GM21723 (cell line): Measurements from ENCODE around the gene ADA.
A peak's percentile ranks its signal among the peaks of the same experiment; 100 is the strongest.
"Not testable (repeated sequence)": the region's sequence is repeated elsewhere in the genome, so short reads cannot be mapped to it uniquely, and the experiment has no call there.

ENCODE experiments used
- ATAC-seq: cut with Tn5 transposase; IDR thresholded peaks from one replicate; pipeline ENCODE4 v1.9.1; 2021; ENCODE audit warnings: mild to moderate bottlenecking, moderate library complexity; ENCODE audit not compliant: unreplicated experiment

Gene ADA

GRCh38 chr20:44678990-44679611 is 27.6 kb upstream of the ADA start:
- ATAC-seq, result no peak

DNA sequence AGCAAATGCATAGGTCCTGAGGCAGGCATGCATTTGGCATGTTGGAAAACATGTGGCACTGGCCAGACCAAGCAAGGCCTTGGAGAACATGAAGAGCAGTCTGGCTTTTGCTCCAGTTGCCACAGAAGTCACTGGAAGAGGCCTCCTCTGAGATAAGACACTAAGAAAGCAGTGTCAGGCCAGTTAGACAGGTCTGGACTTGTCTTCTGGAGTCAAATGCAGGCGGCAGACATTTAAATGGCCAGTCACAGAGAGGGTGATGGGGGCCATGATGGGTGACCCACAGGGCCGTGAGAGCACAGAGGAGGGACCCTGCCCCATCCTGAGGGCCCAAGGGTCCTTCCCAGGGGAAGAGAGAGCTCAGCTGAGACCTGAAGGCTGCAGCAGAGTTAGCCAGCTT is 26.7 kb upstream of the ADA start:
- ATAC-seq, result no peak

DNA sequence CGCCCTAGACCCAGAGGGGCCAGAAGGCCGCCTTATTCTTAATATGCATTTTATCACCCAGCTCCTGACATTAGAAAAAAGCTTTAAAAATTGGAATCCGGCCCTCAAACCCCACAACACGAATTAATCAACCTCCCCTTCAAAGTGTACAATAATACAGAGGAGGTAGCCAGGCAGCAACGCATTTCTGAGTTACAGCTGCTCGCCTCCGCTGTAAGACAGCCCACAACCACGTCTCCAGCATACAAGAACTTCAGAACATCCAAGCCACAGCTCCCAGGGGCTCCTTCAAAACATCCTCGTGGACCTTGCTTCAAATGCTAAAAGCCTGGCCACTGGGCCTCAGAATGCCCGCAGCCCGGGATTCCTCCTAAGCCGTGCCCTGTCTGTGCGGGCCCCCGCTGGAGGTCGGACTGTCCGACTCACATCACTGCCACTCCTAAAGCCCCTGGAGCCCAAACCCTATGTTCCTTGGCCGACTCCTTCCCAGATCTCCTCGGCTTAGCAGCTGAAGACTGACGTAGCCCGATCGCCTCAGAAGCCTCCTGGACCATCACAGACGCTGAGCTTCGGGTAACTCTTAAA is 20.9 kb upstream of the ADA start:
- ATAC-seq, result not testable (repeated sequence)

DNA sequence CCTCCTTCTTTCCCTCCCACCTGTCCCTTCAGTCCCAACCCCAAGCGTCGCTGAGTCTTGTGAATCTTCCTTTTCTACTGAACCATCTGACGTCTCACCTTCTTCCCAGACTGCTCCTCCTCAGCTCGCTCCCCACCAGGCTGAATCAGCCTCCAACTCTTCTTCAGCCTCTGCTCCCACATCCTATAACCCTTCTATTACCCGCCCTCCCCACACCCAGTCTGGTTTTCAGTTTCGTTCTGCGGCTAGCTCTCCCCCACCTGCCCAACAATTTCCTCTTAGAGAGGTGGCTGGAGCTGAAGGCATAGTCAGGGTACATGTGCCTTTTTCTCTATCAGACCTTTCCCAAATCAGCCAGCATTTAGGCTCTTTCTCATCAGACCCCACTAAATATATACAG is 20.0 kb upstream of the ADA start:
- ATAC-seq, result not testable (repeated sequence)

DNA sequence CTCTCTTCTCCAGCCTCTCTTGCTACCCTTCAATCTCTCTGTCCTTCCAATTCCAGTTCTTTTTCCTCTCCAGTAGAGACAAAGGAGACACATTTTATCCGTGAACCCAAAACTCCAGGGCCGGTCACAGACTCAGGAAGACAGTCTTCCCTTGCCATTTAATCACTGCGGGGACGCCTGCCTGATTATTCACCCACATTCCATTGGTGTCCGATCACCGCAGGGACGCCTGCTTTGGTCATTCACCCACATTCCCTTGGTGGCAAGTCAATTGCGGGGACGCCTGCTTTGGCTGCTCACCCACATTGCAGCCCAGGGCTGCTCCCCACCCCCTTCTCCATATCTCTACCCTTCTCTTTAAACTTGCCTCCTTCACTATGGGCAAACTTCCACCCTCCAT is 19.4 kb upstream of the ADA start:
- not testable (repeated sequence) for ATAC-seq

DNA sequence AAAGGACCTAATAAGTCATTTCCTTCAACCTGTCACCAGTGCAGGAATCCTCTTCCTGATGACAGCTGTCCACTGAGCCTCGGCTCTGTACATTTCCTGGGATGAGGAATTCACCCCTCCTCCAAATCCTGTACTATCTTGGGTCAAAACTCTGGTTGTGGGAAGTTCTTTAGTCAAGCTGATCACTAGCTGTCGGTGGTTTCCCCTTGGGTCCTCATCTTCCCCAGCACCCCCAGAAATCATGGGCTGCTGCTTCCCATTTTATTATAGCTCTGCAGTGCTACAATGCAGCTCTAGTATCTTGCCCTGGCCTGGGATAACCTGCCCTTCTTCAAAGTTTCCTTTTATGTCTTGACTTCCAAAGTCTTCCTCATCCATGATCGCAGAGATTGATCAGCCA is 14.6 kb upstream of the ADA start:
- no peak for ATAC-seq

DNA sequence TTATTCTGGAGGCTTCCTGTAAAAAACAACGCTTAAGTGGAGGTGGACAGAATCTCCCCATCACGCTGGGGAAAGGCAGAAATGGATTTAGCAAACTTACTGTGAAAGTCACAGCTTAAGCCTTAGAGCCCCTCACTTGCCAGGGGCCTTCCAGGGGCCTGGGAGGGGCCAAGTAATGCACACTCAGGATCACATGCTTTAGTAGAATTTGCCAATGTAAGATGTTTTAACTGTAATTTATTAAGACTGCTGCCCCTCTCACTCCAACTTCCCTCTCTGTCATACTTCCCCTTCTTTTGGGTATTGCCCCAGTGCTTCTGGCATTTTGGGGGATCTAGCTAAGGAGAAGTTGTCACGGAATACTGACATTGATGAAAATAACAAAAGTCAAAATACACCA is 12.6 kb upstream of the ADA start:
- no peak for ATAC-seq

- ATAC-seq, result no peak
These were observed 10.8 kb upstream of the ADA start for GRCh38 chr20:44662261-44662660.

- no peak for ATAC-seq
These were observed 9.1 kb upstream of the ADA start for GRCh38 chr20:44660581-44660980.

GRCh38 chr20:44659931-44660330 is 8.4 kb upstream of the ADA start:
- ATAC-seq, result no peak

DNA sequence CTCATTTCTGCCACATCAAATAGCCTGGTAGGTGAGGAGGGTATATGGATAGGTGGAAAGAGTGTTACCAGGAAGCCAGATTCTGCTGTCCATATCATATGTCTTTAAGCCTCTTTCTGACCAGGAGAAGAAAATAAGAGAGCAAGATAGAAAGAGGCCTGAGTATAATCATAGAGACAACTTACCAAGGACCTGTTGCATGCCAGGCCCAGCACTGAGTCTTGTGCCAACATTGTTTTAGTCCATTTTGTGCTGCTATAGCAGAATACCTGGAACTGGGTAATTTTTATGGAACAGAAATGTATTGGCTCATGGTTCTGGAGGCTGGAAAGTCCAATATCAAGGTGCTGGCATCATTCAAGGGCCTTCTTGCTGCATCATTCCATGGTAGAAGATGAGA is 7.3 kb upstream of the ADA start:
- ATAC-seq, result no peak

GRCh38 chr20:44657875-44658274 is 6.4 kb upstream of the ADA start:
- no peak for ATAC-seq

DNA sequence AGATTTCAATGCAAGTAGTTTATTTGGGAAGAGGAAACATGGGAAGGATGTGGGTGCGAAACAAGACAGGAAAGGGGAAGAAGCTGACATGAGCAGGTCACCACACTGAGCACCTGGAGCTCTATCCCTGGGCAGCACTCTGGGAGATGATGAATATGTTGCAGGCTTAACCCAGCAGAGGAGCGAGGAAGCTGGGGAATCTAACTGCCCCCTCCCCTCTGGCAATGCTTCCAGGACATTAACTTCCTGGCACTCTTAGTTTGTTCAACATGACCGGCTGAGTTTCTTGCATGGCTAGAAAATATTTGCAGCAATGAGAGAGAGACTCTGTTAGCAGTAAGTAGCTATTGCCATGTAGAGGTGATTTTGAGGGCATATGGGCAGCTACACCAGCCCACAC is 4.9 kb upstream of the ADA start:
- ATAC-seq, result no peak

DNA sequence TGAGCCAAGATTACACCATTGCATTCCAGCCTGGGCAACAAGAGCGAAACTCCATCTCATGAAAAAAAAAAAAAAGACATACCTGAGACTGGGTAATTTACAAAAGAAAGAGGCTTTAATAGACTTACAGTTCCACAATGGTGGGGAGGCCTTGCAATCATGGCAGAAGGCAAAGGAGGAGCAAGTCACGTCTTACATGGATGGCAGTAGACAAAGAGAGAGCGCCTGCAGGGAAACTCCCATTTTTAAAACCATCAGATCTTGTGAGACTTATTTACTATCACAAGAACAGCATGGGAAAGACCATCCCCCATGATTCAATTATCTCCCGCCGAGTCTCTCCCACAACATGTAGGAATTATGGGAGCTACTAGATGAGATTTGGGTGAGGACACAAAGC is 2.7 kb upstream of the ADA start:
- not testable (repeated sequence) for ATAC-seq

GRCh38 chr20:44653546-44653945 is 2.0 kb upstream of the ADA start:
- no peak for ATAC-seq

- no peak for ATAC-seq
These were observed 140 bp downstream of the ADA start for GRCh38 chr20:44651434-44651683.

DNA sequence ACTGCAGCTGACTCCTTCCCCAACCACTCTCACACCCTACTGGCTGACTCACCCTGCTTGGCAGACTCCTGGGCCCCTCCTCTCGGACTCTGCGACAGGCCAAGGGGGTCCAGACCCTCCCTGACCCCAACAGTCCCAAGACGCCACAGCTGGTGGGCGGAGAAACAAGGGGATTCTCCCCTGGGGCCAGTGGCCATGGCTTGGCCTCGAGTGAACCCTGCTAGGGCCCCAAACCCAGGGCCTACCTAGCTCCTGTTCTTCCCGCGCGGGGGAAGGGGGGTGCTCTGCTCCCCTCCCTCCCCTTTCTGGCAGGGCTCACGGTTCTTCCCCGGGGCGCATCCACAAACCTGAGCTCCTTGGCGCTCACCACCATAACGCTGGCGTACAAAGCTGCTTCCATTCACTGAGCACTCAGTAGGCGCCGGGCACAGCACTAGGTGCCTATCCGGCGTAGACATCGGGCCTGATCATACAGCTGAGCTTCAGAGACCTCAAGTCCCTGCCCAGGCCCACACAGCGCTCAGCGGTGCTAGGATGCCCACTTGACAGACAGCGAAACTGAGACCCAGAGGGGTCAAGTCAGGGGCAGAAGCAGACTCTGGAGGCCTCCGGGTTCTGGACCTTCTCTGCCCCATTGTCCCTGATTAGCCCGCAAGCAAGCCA is 597 bp downstream of the ADA start:
- ATAC-seq, result no peak

- no peak for ATAC-seq
These were observed 1.5 kb downstream of the ADA start for GRCh38 chr20:44649976-44650375.

DNA sequence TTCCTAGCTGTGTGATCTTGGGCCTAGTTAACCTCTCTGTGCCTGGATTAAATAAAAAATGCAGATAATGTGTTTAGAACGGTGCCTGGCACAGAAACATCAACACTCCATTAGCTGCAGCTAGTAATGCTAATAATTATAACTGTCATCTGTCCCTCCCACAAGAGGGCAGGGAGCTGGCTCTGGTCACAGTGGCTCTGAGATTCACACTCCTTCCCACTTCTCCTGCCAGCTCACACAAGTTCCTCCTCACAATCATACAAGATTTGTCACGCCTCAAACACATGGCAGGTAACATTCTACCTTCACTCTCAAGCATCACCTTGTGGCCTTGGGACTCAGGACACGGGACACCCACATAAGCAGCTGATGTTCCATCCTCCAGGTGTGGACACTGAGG is 2.4 kb downstream of the ADA start:
- no peak for ATAC-seq

DNA sequence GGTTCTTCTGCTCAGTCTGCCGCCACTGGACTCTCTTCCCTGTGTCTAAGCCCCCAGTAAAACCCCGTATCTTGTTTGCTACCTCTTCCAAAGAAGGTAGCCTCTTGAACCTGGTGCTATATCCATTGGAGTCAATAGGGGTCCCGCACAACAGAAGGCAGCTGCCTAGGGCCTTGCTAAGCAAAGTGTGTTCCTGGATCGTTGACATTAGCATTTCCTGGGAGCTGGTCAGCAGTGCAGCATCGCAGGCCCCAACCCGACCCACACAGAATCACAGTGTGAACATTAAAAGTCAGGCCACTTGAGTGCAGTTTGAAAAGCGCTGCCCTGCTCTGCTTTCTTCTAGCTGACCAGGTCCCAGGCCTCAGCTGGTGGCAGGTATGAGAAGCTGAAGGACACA is 2.9 kb downstream of the ADA start:
- no peak for ATAC-seq

GRCh38 chr20:44648068-44648467 is 3.4 kb downstream of the ADA start:
- no peak for ATAC-seq

DNA sequence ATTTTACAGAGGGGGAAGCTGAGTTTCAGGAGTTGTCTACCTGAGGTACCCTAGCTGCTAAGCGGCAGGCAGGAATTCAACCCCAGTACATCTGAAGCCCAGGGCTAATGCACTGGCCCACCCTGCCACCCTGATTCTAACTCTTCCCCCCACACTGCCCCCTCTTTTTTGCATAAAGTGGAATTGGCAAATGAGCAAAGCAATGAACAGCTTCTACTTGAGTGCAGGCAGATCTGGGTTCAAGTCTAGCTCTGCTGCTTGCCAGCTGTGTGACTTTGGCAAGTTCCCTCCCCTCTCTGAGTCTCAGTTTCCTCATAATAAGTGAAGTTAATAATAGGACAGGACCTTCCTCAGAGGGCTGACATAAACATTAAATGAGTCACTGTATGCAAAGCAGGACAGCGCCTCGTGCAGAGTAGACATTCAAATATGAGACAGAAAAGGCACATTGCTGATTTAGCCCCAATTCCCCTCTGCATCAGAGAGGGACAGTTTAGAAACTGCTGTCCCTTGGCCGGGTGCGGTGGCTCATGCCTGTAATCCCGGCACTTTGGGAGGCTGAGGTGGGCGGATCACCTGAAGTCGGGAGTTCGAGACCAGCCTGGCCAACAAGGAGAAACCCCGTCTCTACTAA is 4.7 kb downstream of the ADA start:
- ATAC-seq, result peak; percentile 48
